GM19240 (cell line): ENCODE data around the gene DYNC1LI2.

Experiments
- DNase-seq: peaks from one replicate; pipeline ENCODE4 v3.0.0; 2011; ENCODE audit warnings: low spot score; ENCODE audit not compliant: insufficient read length

Gene DYNC1LI2

GRCh38 chr16:66740010-66740409 is 11.4 kb downstream of the DYNC1LI2 start:
- DNase-seq = no peak

- DNase-seq = no peak
Measured at GRCh38 chr16:66735891-66736290, 15.5 kb downstream of the DYNC1LI2 start.

GRCh38 chr16:66731101-66731500 is 20.3 kb downstream of the DYNC1LI2 start:
- DNase-seq = no peak

GRCh38 chr16:66728804-66729203 is 22.6 kb downstream of the DYNC1LI2 start:
- DNase-seq = no peak

- DNase-seq = no peak
Measured at GRCh38 chr16:66728117-66728787, 23.2 kb downstream of the DYNC1LI2 start.

GRCh38 chr16:66720766-66721165 is 30.6 kb downstream of the DYNC1LI2 start:
- no peak for DNase-seq

GRCh38 chr16:66719246-66719645 is 32.2 kb downstream of the DYNC1LI2 start:
- DNase-seq = no peak

- DNase-seq = no peak
Measured at GRCh38 chr16:66717776-66718175, 33.6 kb downstream of the DYNC1LI2 start.

GRCh38 chr16:66717112-66717675 is 34.2 kb downstream of the DYNC1LI2 start:
- DNase-seq = no peak

GRCh38 chr16:66714654-66715307 is 36.6 kb downstream of the DYNC1LI2 start:
- DNase-seq = no peak

GRCh38 chr16:66714062-66714461 is 37.3 kb downstream of the DYNC1LI2 start:
- no peak for DNase-seq

GRCh38 chr16:66713076-66713475 is 38.3 kb downstream of the DYNC1LI2 start:
- no peak for DNase-seq

GRCh38 chr16:66712512-66712911 is 38.9 kb downstream of the DYNC1LI2 start:
- DNase-seq = no peak

GRCh38 chr16:66711581-66711980 is 39.8 kb downstream of the DYNC1LI2 start:
- no peak for DNase-seq

GRCh38 chr16:66706506-66706880 is 44.9 kb downstream of the DYNC1LI2 start:
- DNase-seq = no peak

GRCh38 chr16:66705790-66706505 is 45.5 kb downstream of the DYNC1LI2 start:
- DNase-seq = no peak

GRCh38 chr16:66703406-66704215 is 47.8 kb downstream of the DYNC1LI2 start:
- no peak for DNase-seq

GRCh38 chr16:66701516-66701915 is 49.9 kb downstream of the DYNC1LI2 start:
- no peak for DNase-seq

- no peak for DNase-seq
Measured at GRCh38 chr16:66701026-66701425, 50.4 kb downstream of the DYNC1LI2 start.

- DNase-seq = no peak
Measured at GRCh38 chr16:66699898-66700297, 51.5 kb downstream of the DYNC1LI2 start.

GRCh38 chr16:66698046-66698445 is 53.4 kb downstream of the DYNC1LI2 start:
- DNase-seq = no peak
